Sigmoid colon (tissue), 4 donors: ENCODE results near the gene TSC2.

ENCODE experiments used
- CTCF ChIP-seq, 4 experiments: fragments of 450-650 bp in 3 of 4; fragments of 200-600 bp in 1 of 4; IDR thresholded peaks; one replicate each; pipeline ENCODE4 v1.5.1; 2016 to 2019; ENCODE audit warnings: antibody characterized with exemption in 4 of 4, mild to moderate bottlenecking in 3 of 4, moderate library complexity in 2 of 4
- EP300 ChIP-seq, 4 donors: sonication (generic); formaldehyde crosslinking; IDR thresholded peaks; one replicate each; pipeline ENCODE4 v1.6.1; 2017; ENCODE audit warnings: antibody characterized with exemption in 4 of 4
- POLR2AphosphoS5 ChIP-seq, 4 donors: sonication (generic); formaldehyde crosslinking; IDR thresholded peaks; one replicate each; pipeline ENCODE4 v1.6.1; 2017; ENCODE audit warnings: antibody characterized with exemption in 4 of 4

GRCh38 chr16:2090777-2091546 lies 43.2 kb downstream of the TSC2 start:
- TF ChIP-seq CTCF (IDR thresholded peaks at IDR 0.05) (no peak), POLR2AphosphoS5 (IDR thresholded peaks at IDR 0.05) (peak in 1 of 4 donors; percentile 4), EP300 (IDR thresholded peaks at IDR 0.05) (no peak)
